Endothelial cell of umbilical vein (primary cell): ENCODE results near the gene NR6A1. TPM values are rescaled to one million over a fixed set of nuclear protein-coding genes. Genes with fewer than 3 reads are reported as not detected.
A peak's percentile ranks its signal among the peaks of the same experiment; 100 is the strongest.

Source experiments
- BruUV-seq: library from RNA; stranded (reverse); fragments of 400-500 nt; replicated peaks from 2 replicates; lab custom pipeline; 2021; lab: Mats Ljungman, UMichigan
- CTCF ChIA-PET: fragments of 300-600, 350-600 bp; sonication (Branson Sonifier 250); formaldehyde crosslinking; loops from one replicate; lab custom pipeline; 2021; ENCODE audit warnings: antibody characterized with exemption, inconsistent platforms; lab: Charles Lee
- POLR2A ChIA-PET: fragments of 300-600, 350-600 bp; sonication (Branson Sonifier 250); formaldehyde crosslinking; loops from one replicate; lab custom pipeline; 2021; ENCODE audit warnings: antibody characterized with exemption, inconsistent platforms; lab: Charles Lee
- DNase-seq: peaks from one replicate; pipeline ENCODE4 v3.0.0-alpha.2; 2011; ENCODE audit warnings: low read depth, low spot score
- FAIRE-seq: peaks from 2 replicates; lab custom pipeline; 2011; peaks lifted over from hg19 to GRCh38; lab: Jason Lieb, UNC
- H2AFZ ChIP-seq: 2 replicates; pipeline ENCODE4 v1.6.0; 2012; ENCODE audit warnings: low read depth, low read length, control low read depth, inconsistent platforms
- H3K27ac ChIP-seq: 2 replicates; pipeline ENCODE4 v1.5.1; 2011; ENCODE audit warnings: low read depth, mild to moderate bottlenecking, control low read depth, low read length, moderate library complexity; ENCODE audit not compliant: insufficient read depth
- H3K27me3 ChIP-seq, 2 experiments: 2 replicates each; pipeline versions ENCODE4 v1.6.0 to v1.6.1; 2011; ENCODE audit warnings: low read length in 2 of 2, mixed read lengths in 1 of 2; ENCODE audit not compliant: control insufficient read depth in 2 of 2, insufficient read depth in 2 of 2
- H3K36me3 ChIP-seq, 2 experiments: 2 replicates in 1 of 2; 3 replicates in 1 of 2; pipeline ENCODE4 v1.5.1; 2011; ENCODE audit warnings: low read length in 2 of 2, mild to moderate bottlenecking in 1 of 2, moderate library complexity in 1 of 2; ENCODE audit not compliant: control insufficient read depth in 2 of 2, insufficient read depth in 2 of 2; ENCODE audit errors: extremely low read depth in 1 of 2
- H3K4me1 ChIP-seq: 3 replicates; pipeline ENCODE4 v1.5.1; 2011; ENCODE audit warnings: mild to moderate bottlenecking, low read length; ENCODE audit not compliant: control insufficient read depth, insufficient read depth; ENCODE audit errors: extremely low read depth
- H3K4me2 ChIP-seq: 2 replicates; pipeline ENCODE4 v1.6.1; 2011; ENCODE audit warnings: low read length, control low read depth, mixed read lengths; ENCODE audit not compliant: insufficient read depth
- H3K4me3 ChIP-seq, 3 experiments: fragments of 200-600 bp in 1 of 3; sonication (generic), shearing (Covaris generic) in 1 of 3; replicated peaks in 1 of 3; 2 replicates each; pipeline ENCODE4 v1.5.1; 2011 to 2016; ENCODE audit warnings: control low read depth in 3 of 3, low read length in 3 of 3, mild to moderate bottlenecking in 2 of 3, inconsistent platforms in 1 of 3, low read depth in 1 of 3, moderate library complexity in 1 of 3; ENCODE audit not compliant: insufficient read depth in 1 of 3
- H3K79me2 ChIP-seq: 2 replicates; pipeline ENCODE4 v1.6.0; 2012; ENCODE audit warnings: low read length, inconsistent platforms; ENCODE audit not compliant: control insufficient read depth, insufficient read depth
- H3K9ac ChIP-seq: replicated peaks from 2 replicates; pipeline ENCODE3; 2011; ENCODE audit warnings: low read length, control low read depth; ENCODE audit not compliant: insufficient read depth; ENCODE audit errors: extremely low read depth
- H3K9me1 ChIP-seq: replicated peaks from 3 replicates; pipeline ENCODE4 v1.6.0; 2011; ENCODE audit warnings: mild to moderate bottlenecking, low read length; ENCODE audit not compliant: control insufficient read depth, insufficient read depth; ENCODE audit errors: extremely low read depth
- H3K9me3 ChIP-seq: replicated peaks from 2 replicates; pipeline ENCODE4 v1.5.1; 2012; ENCODE audit warnings: low read length, inconsistent platforms; ENCODE audit not compliant: control insufficient read depth, insufficient read depth
- H4K20me1 ChIP-seq: replicated peaks from 2 replicates; pipeline ENCODE3; 2011; ENCODE audit warnings: mild to moderate bottlenecking, low read length; ENCODE audit not compliant: control insufficient read depth, insufficient read depth; ENCODE audit errors: extremely low read depth
- EZH2 ChIP-seq: IDR thresholded peaks from 2 replicates; pipeline ENCODE4 v1.6.1; 2012; ENCODE audit warnings: borderline replicate concordance, low read depth, mild to moderate bottlenecking, moderate library complexity, low read length, inconsistent platforms; ENCODE audit not compliant: severe bottlenecking
- FOS ChIP-seq: IDR thresholded peaks from 2 replicates; pipeline ENCODE4 v1.6.1; 2011; ENCODE audit warnings: mild to moderate bottlenecking, low read length, moderate library complexity, borderline replicate concordance; ENCODE audit not compliant: insufficient read depth
- GATA2 ChIP-seq: IDR thresholded peaks from 2 replicates; pipeline ENCODE4 v1.7.0; 2011; ENCODE audit warnings: low read depth, mild to moderate bottlenecking, moderate library complexity, mixed read lengths, low read length; ENCODE audit not compliant: insufficient read length, insufficient read depth
- JUN ChIP-seq: IDR thresholded peaks from 2 replicates; pipeline ENCODE4 v1.6.1; 2011; ENCODE audit warnings: borderline replicate concordance, low read depth; ENCODE audit not compliant: insufficient read length, insufficient read depth
- MYC ChIP-seq: IDR thresholded peaks from one replicate; pipeline ENCODE4 v1.6.1; 2011; ENCODE audit warnings: mild to moderate bottlenecking, low read depth, low read length
- POLR2A ChIP-seq: IDR thresholded peaks from 2 replicates; pipeline ENCODE4 v1.6.1; 2012; ENCODE audit warnings: low read depth, mild to moderate bottlenecking, control low read depth, low read length
- POLR2AphosphoS5 ChIP-seq: IDR thresholded peaks from 2 replicates; pipeline ENCODE4 v1.6.1; 2012; ENCODE audit warnings: low read depth, mild to moderate bottlenecking, control low read depth, low read length, moderate library complexity; ENCODE audit not compliant: insufficient read depth
- dilution Hi-C: fragments of 300-500 bp; cut with MboI; formaldehyde crosslinking; loops from one replicate; pipeline ENCODE4 v1.15.0; 2019; ENCODE audit warnings: low sequenced_read_pairs; ENCODE audit not compliant: extremely low pct_ligation_motif_present
- intact Hi-C: fragments of 100-400 bp; cut with micrococcal nuclease; formaldehyde crosslinking; loops from one replicate; pipeline ENCODE4 v1.10.0; 2022
- polyA plus RNA-seq, 4 experiments: library from polyadenylated mRNA; depleted of rRNA in 3 of 4; stranded (reverse) in 3 of 4; unstranded in 1 of 4; fragments of >200 nt; gene quantifications; 2 replicates each; pipeline versions ENCODE4 v1.2.1 to v1.2.3, GENCODE V29; 2011 to 2012; ENCODE audit warnings: missing spikeins in 1 of 4
- total RNA-seq: library from RNA; stranded (reverse); gene quantifications from 2 replicates; pipeline ENCODE4 v1.2.3, GENCODE V29; 2021
- TF ChIP-seq, protein P1 (sequence below): IDR thresholded peaks from 2 replicates; pipeline ENCODE4 v1.6.1; 2011; ENCODE audit not compliant: insufficient read depth, insufficient read length

Gene NR6A1
- total and polyA plus RNA-seq, 2 donors (not counting 3 experiments of a cell fraction or from before 2014, with no cell fraction given), result 0.17 to 1.2 TPM

DNA sequence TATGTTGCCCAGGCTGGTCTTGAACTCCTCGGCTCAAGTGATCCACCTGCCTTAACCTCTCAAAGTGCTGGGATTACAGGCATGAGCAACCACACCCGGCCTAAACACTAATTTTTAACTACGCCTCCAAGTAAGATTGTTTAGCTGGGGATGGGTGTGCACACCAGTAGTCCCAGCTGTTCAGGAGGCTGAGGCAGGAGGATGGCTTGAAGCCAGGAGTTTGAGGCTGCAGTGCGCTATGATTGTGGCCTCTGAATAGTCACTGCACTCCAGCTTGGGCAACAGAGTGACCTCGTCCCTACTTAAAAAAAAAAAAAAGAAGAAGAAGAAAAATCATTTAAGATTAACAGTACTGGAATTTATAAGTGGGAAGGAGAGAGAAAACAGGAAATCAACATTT lies 173.1 kb downstream of the NR6A1 start:
- Histone ChIP-seq H3K27ac (no peak overlapping the region), H3K9me3 (no peaks in the 10 kb centered on the region), H3K27me3 (peaks cover 24 to 31% of the 10 kb centered on the region in 2 experiments), H2AFZ (no peak overlapping the region), H3K4me3 (no peak overlapping the region), H3K4me1 (no peaks in the 10 kb centered on the region), H3K79me2 (no peaks in the 10 kb centered on the region), H4K20me1 (no peaks in the 10 kb centered on the region), H3K36me3 (no peaks in the 10 kb centered on the region), H3K9ac (no peak overlapping the region), H3K4me2 (no peak overlapping the region), H3K9me1 (no peaks in the 10 kb centered on the region)
- intact Hi-C loops (no loop called here), dilution Hi-C loops (no loop called here)
- TF ChIP-seq JUN (no peak), POLR2A (no peak), EZH2 (no peak), POLR2AphosphoS5 (no peak), FOS (no peak), MYC (no peak), GATA2 (no peak)
- TF ChIP-seq, protein P1, sequence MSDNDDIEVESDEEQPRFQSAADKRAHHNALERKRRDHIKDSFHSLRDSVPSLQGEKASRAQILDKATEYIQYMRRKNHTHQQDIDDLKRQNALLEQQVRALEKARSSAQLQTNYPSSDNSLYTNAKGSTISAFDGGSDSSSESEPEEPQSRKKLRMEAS, result no peak
- ChIA-PET CTCF (interaction anchor here (0.5 to 2.0 kb wide), 5 partner anchors 9 to 61 kb away, joined by 3 to 10 read pairs (median 3); no protein-coding TSS in a partner anchor), POLR2A (no interaction called here)
- BruUV-seq, result no TSS peak
- DNase-seq, result no peak
- peak; percentile 21 for FAIRE-seq
